Right atrium auricular region (tissue), 2 donors: Measurements from ENCODE around the gene CSE1L. TPM values are rescaled to one million over a fixed set of nuclear protein-coding genes. Genes with fewer than 3 reads are reported as not detected.
"Not testable (repeated sequence)": the region's sequence is repeated elsewhere in the genome, so short reads cannot be mapped to it uniquely, and the experiment has no call there.

ENCODE experiments used
- DNase-seq: peaks from one replicate; pipeline ENCODE4 v3.0.0-alpha.2; 2019; ENCODE audit warnings: low spot score
- H3K27ac ChIP-seq, 2 donors: fragments of 200-600 bp; sonication (generic); 1 replicate in 1 of 2; 2 replicates in 1 of 2; pipeline ENCODE4 v1.5.1; 2016 to 2019
- H3K27me3 ChIP-seq, 2 donors: fragments of 200-600 bp; sonication (generic); one replicate each; pipeline versions ENCODE4 v1.5.1 to v1.6.0; 2017 to 2019
- H3K36me3 ChIP-seq: fragments of 200-600 bp; sonication (generic); one replicate; pipeline ENCODE4 v1.5.1; 2016
- H3K4me1 ChIP-seq, 2 donors: fragments of 200-600 bp; sonication (generic); one replicate each; pipeline versions ENCODE4 v1.5.1 to v1.6.0; 2017 to 2019
- H3K4me3 ChIP-seq, 2 donors: fragments of 200-600 bp; sonication (generic); 1 replicate in 1 of 2; 2 replicates in 1 of 2; pipeline ENCODE4 v1.5.1; 2017 to 2019; ENCODE audit warnings: mild to moderate bottlenecking in 1 of 2, moderate library complexity in 1 of 2
- H3K9me3 ChIP-seq, 2 donors: fragments of 200-600 bp; sonication (generic); one replicate each; pipeline ENCODE4 v1.5.1; 2019
- CTCF ChIP-seq, 2 donors: fragments of 200-600 bp; sonication (generic); IDR thresholded peaks; one replicate each; pipeline ENCODE4 v1.5.1; 2019; ENCODE audit warnings: antibody characterized with exemption in 2 of 2
- total RNA-seq, 2 donors: library from RNA; depleted of rRNA; stranded (reverse); fragments of >200 nt; gene quantifications; one replicate each; pipeline ENCODE4 v1.1.0, GENCODE V29; 2016

The CSE1L gene
- total RNA-seq, 2 donors from 2014 or later = 27.0 to 32.0 TPM

GRCh38 chr20:49052334-49052733 is 6.2 kb downstream of the CSE1L start:
- no peak for DNase-seq
- Histone ChIP-seq H3K9me3 (no peaks in the 10 kb centered on the region), H3K4me1 (peaks cover 0 to 26% of the 10 kb centered on the region in 2 donors), H3K27me3 (no peaks in the 10 kb centered on the region), H3K27ac (no peak overlapping the region), H3K36me3 (peaks cover 5% of the 10 kb centered on the region), H3K4me3 (no peak overlapping the region)
- TF ChIP-seq CTCF (IDR thresholded peaks at IDR 0.05) = no peak

GRCh38 chr20:49054056-49054643 is 8.0 kb downstream of the CSE1L start:
- Histone ChIP-seq H3K9me3 (no peaks in the 10 kb centered on the region), H3K27ac (no peak overlapping the region), H3K36me3 (peaks cover 15% of the 10 kb centered on the region), H3K27me3 (no peaks in the 10 kb centered on the region), H3K4me1 (peaks cover 0 to 17% of the 10 kb centered on the region in 2 donors), H3K4me3 (no peak overlapping the region)
- TF ChIP-seq CTCF (IDR thresholded peaks at IDR 0.05) = no peak
- no peak for DNase-seq

- DNase-seq = no peak
- peaks cover 58% of the 10 kb centered on the region for H3K36me3 ChIP-seq
- H3K4me1 ChIP-seq = no peaks in the 10 kb centered on the region
- H3K27me3 ChIP-seq = no peaks in the 10 kb centered on the region
- no peak for TF ChIP-seq CTCF (IDR thresholded peaks at IDR 0.05)
- no peak overlapping the region for H3K4me3 ChIP-seq
- no peaks in the 10 kb centered on the region for H3K9me3 ChIP-seq
- no peak overlapping the region for H3K27ac ChIP-seq
Observed at GRCh38 chr20:49063279-49063678, 17.2 kb downstream of the CSE1L start.

- TF ChIP-seq CTCF (IDR thresholded peaks at IDR 0.05) = no peak
Observed at GRCh38 chr20:49074521-49074920, 28.4 kb downstream of the CSE1L start.

DNA sequence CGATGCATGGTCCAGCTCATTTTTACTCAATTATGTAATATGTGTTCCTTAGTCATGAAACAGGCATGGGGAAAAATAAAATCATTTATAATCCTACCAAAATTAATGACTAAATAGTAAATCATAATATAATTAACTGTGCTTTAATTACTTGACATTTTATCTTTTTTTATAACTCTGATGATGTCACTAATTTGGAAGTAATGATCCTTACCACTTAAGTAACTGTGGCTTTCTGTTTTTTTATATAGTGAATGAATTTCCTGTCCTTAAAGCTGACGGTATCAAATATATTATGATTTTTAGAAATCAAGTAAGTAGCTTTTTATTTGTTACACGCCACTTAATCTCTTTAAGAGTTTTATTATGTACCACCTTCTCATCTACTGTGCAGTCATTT is 32.2 kb downstream of the CSE1L start:
- no peak for DNase-seq
- Histone ChIP-seq H3K27me3 (no peaks in the 10 kb centered on the region), H3K4me1 (no peaks in the 10 kb centered on the region), H3K27ac (no peak overlapping the region), H3K4me3 (no peak overlapping the region), H3K9me3 (no peaks in the 10 kb centered on the region), H3K36me3 (peaks cover 65% of the 10 kb centered on the region)
- TF ChIP-seq CTCF (IDR thresholded peaks at IDR 0.05) = no peak

More at GRCh38 chr20:49074521-49074920, 28.4 kb downstream of the CSE1L start:
- H3K36me3 ChIP-seq = peaks cover 78% of the 10 kb centered on the region
- no peaks in the 10 kb centered on the region for H3K27me3 ChIP-seq
- H3K4me1 ChIP-seq = no peaks in the 10 kb centered on the region
- no peaks in the 10 kb centered on the region for H3K9me3 ChIP-seq
- H3K4me3 ChIP-seq = no peak overlapping the region
- DNase-seq = no peak
- no peak overlapping the region for H3K27ac ChIP-seq

DNA sequence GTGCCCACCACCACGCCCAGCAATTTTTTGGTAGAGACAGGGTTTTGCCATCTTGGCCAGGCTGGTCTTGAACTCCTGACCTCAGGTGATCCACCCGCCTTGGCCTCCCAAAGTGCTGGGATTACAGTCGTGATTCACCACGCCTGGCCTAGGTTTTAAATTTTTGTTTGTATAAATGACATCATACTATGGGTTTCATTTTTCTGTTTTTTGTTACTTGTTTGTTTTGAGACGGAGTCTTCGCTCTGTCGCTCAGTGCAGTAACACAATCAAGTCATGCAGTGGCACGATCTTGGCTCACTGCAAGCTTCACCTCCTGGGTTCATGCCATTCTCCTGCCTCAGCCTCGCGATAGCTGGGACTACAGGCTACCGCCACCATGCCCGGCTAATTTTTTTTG is 36.2 kb downstream of the CSE1L start:
- peaks cover 72% of the 10 kb centered on the region for H3K36me3 ChIP-seq
- not testable (repeated sequence) for H3K9me3 ChIP-seq, H3K4me3 ChIP-seq, H3K27me3 ChIP-seq, H3K27ac ChIP-seq, DNase-seq, H3K4me1 ChIP-seq
